Measurements from ENCODE around the gene OR4A16.

OR4A16 gene, protein sequence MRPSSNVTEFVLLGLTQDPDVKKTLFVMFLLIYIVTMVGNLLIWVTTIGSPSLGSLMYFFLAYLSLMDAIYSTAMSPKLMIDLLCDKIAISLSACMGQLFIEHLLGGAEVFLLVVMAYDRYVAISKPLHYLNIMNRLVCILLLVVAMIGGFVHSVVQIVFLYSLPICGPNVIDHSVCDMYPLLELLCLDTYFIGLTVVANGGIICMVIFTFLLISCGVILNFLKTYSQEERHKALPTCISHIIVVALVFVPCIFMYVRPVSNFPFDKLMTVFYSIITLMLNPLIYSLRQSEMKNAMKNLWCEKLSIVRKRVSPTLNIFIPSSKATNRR

DNA sequence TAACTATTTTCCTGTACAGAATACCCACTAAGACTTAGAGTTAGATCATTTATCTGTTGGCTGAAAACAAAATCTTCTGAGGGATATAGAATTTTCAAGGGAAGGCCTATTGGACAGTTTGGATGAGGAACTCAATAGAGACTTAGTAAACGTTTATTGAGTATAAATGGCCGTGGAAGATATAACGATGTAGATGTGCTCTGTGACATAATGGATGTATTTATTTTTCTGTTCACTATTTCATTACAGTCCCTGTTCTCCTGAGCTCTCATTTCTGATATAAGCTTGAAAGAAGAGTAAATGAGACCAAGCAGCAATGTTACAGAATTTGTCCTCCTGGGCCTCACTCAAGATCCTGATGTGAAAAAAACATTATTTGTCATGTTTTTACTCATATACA lies at the start of gene OR4A16:
Gene OR4A16, plus strand, starts transcription at position 301 of the 400 bp plus-strand sequence. Its CDS starts 0 bp downstream, at position 301.
- DNase-seq (ENCODE audit: low spot score) (no peak), FAIRE-seq (no peak)

DNA sequence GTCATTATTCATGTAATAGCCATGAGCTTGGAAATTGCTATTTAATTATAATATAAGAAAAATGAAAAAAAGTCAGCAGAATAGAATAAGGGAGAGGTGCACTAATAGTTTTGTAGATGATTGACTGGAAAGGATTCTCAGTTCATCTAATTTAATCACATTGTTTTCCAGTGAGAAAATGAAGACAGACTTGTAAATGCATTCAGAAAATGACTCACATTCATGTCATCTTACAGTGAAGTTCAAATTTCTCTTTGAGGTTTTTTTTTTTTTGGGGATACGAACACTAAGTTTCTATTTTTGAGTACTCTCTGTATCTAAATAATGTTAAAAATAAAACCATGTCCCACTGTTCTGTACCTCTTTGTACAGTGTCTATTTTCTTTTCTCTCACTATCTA lies 18.5 kb upstream of the OR4A16 start:
- FAIRE-seq: no peak
- DNase-seq (ENCODE audit: low spot score): no peak

DNA sequence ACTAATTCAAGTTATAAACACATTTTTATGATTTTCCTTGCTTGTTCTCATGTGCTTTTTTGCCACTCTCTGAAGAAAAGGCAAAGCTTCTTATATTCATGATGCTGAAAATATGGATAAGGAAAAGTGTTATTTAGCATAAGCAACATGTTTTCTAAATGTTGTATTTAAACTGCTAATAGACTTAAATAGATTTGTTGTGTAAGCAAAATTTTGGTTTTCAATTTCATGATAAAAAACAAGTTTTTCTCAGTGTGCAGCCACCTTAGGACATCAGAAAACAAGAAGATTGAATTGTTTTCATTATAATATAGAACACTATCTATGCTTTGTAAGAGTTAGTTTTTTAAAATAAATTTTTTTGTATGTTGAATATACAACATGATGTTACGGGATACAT lies 2.3 kb downstream of the OR4A16 start:
- no peak for DNase-seq (ENCODE audit: low spot score)
- no peak for FAIRE-seq

DNA sequence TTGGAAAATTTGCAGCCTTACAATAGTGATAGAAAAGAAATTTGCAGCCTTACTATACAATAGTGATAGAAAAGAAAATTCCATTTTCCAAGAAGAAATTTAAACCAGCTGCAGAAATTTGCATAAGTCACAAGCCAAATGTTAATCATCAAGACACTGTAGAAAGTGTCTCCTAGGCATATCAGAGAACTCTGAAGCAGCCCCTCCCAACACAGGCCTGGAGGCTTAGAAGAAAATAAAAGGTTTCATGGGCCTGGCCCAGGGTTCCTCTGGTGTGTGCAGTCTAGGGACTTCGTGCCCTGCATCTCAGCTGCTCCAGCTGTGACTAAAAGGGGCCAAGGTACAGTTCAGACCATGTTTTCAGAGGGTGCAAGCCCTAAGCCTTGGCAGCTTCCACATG lies 6.0 kb downstream of the OR4A16 start:
- no peak for FAIRE-seq

DNA sequence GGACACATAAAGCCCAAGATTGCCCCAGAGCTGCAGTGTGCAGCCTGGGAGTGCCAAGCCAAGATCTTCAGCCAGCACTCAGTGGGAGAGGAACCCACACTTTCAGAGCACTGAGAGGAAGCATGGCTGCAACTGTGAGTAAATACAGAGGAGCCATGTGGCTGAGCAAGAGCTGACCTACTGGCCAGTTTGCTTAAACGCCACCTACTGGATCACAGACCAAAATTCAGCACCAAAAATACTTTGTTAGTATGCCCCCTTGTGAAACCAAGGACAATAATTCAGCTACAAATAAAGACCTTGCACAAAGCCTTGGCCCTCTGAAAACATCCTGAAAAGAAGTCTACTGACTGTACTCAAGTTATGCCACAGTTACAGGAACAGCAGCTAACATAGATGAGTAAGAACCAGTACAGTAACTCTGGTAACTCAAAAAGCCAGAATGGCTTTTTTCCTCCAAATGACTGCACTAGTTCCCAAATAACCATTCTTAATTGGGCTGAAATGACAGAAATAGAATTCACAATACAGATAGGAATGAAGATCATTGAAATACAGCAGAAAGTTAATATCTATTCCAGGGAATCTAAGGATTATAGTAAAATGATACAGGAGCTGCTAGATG lies 14.7 kb downstream of the OR4A16 start:
- no peak for FAIRE-seq
- DNase-seq (ENCODE audit: low spot score): peak; percentile 12

More for the DNA sequence above, 6.0 kb downstream of the OR4A16 start:
- DNase-seq (ENCODE audit: low spot score): no peak

DNA sequence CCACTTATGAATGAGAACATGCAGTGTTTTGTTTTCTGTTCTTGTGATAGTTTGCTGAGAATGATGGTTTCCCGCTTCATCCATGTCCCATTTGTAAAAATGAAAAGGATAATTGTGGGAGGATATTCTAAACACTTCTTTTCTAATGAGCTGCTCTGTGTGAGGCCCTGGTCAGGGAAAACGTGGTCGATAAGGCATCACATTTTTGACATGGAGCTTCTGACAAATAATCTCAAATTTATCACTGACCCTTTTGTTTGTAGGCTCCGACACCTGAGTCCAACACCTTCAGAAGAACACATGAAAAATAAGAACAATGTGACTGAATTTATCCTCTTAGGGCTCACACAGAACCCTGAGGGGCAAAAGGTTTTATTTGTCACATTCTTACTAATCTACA lies 24.7 kb downstream of the OR4A16 start, which contains the start of gene OR4A15:
Gene OR4A15, plus strand, starts transcription at position 301 of the 400 bp plus-strand sequence. Its CDS starts 0 bp downstream, at position 301.
- DNase-seq (ENCODE audit: low spot score) (no peak), FAIRE-seq (no peak)
